HepG2 (cell line): ENCODE data around the gene NOSIP. TPM values are rescaled to one million over a fixed set of nuclear protein-coding genes. Genes with fewer than 3 reads are reported as not detected.
A peak's percentile ranks its signal among the peaks of the same experiment; 100 is the strongest.

Source experiments
- KMT2A ChIP-seq: sonication (generic); formaldehyde crosslinking; IDR thresholded peaks from 2 replicates; pipeline ENCODE4 v1.4.0; 2020; ENCODE audit warnings: missing genetic modification reagents
- PHB2 ChIP-seq: fragments of 450-650 bp; IDR thresholded peaks from 2 replicates; pipeline ENCODE4 v1.6.1; 2018; ENCODE audit not compliant: partially characterized antibody
- polyA plus RNA-seq, 8 experiments: library from polyadenylated mRNA; depleted of rRNA in 3 of 8; stranded (reverse) in 7 of 8; unstranded in 1 of 8; fragments of >200 nt; fragmentation: Illumina TruSeq in 4 of 8; extraction: Trizol in 4 of 8; gene quantifications; 2 replicates each; pipeline versions ENCODE4 v1.2.1 to v1.2.3, GENCODE V29; 2011 to 2016; ENCODE audit warnings: low read depth in 4 of 8, missing spikeins in 1 of 8, mixed read lengths in 1 of 8; ENCODE audit not compliant: insufficient read depth in 1 of 8
- total RNA-seq, 5 experiments: library from RNA; depleted of rRNA; stranded (reverse); fragments of >200 nt; fragmentation: Illumina TruSeq; extraction: Trizol; gene quantifications; 2 replicates each; pipeline ENCODE4 v1.2.3, GENCODE V29; 2016; ENCODE audit warnings: low read depth in 1 of 5
- TF ChIP-seq, protein P1 (sequence below): sonication (generic); formaldehyde crosslinking; IDR thresholded peaks from 2 replicates; pipeline ENCODE4 v1.5.0; 2020; ENCODE audit warnings: mild to moderate bottlenecking, missing genetic modification reagents, moderate library complexity
- TF ChIP-seq, protein P2 (sequence below), 2 experiments: sonication (generic) in 1 of 2; formaldehyde crosslinking in 1 of 2; IDR thresholded peaks; 2 replicates each; pipeline versions ENCODE4 v1.4.0 to v1.6.1; 2018 to 2020; ENCODE audit warnings: missing genetic modification reagents in 2 of 2, borderline replicate concordance in 1 of 2, low read depth in 1 of 2, mild to moderate bottlenecking in 1 of 2, missing biosample characterization in 1 of 2
- TF ChIP-seq, protein P3 (sequence below): sonication (generic); formaldehyde crosslinking; IDR thresholded peaks from 2 replicates; pipeline ENCODE4 v1.9.0; 2022; ENCODE audit warnings: missing genetic modification reagents, mild to moderate bottlenecking, borderline replicate concordance

The NOSIP gene
- total and polyA plus RNA-seq, 2 of the 13 experiments (the other 11 are each of a cell fraction or from before 2014, with no cell fraction given) = 54.3 to 78.0 TPM

DNA sequence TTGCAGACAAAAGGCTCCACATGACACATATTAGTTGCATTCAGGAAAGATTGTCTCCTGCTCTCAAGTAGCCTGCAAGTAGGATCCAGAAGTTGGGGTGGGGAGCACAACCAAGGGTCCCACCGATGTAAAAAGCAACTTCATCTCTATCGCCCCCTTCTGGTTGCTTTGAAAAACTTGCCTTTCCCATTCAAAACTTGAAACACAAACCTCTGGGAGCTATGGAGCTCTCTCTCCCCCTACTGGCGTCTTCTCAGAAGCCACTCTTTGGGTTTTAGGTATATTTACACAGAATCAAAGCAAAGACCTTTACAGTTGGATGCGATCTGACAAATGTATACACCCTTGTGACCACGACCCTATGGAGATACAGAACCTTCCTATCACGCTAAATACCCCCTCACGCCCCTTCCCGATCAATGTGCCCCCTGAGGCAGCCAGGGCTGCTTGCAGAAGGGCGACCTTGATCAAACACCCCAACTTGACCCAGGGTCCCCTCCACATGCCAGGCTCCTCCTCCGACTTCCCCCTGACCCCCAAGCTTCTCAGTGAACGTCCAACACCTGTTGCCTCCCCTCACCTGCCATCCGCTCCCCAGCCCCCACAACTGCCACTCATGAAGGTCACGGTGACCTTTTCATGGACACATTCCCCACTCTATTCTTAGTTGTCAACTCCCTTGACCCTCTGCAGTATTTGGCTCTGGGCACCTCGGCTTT lies 10.1 kb downstream of the NOSIP start (continued):
- TF ChIP-seq, protein P1, sequence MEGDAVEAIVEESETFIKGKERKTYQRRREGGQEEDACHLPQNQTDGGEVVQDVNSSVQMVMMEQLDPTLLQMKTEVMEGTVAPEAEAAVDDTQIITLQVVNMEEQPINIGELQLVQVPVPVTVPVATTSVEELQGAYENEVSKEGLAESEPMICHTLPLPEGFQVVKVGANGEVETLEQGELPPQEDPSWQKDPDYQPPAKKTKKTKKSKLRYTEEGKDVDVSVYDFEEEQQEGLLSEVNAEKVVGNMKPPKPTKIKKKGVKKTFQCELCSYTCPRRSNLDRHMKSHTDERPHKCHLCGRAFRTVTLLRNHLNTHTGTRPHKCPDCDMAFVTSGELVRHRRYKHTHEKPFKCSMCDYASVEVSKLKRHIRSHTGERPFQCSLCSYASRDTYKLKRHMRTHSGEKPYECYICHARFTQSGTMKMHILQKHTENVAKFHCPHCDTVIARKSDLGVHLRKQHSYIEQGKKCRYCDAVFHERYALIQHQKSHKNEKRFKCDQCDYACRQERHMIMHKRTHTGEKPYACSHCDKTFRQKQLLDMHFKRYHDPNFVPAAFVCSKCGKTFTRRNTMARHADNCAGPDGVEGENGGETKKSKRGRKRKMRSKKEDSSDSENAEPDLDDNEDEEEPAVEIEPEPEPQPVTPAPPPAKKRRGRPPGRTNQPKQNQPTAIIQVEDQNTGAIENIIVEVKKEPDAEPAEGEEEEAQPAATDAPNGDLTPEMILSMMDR (CRISPR knock-in tag) = peak; percentile 89
- TF ChIP-seq, protein P2, sequence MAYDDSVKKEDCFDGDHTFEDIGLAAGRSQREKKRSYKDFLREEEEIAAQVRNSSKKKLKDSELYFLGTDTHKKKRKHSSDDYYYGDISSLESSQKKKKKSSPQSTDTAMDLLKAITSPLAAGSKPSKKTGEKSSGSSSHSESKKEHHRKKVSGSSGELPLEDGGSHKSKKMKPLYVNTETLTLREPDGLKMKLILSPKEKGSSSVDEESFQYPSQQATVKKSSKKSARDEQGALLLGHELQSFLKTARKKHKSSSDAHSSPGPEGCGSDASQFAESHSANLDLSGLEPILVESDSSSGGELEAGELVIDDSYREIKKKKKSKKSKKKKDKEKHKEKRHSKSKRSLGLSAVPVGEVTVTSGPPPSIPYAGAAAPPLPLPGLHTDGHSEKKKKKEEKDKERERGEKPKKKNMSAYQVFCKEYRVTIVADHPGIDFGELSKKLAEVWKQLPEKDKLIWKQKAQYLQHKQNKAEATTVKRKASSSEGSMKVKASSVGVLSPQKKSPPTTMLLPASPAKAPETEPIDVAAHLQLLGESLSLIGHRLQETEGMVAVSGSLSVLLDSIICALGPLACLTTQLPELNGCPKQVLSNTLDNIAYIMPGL (CRISPR knock-in tag; IDR thresholded peaks at IDR 0.05; ENCODE audit: borderline replicate concordance in 1 of 2, low read depth in 1 of 2) = peak; percentile 71 to 89
- TF ChIP-seq, protein P3, sequence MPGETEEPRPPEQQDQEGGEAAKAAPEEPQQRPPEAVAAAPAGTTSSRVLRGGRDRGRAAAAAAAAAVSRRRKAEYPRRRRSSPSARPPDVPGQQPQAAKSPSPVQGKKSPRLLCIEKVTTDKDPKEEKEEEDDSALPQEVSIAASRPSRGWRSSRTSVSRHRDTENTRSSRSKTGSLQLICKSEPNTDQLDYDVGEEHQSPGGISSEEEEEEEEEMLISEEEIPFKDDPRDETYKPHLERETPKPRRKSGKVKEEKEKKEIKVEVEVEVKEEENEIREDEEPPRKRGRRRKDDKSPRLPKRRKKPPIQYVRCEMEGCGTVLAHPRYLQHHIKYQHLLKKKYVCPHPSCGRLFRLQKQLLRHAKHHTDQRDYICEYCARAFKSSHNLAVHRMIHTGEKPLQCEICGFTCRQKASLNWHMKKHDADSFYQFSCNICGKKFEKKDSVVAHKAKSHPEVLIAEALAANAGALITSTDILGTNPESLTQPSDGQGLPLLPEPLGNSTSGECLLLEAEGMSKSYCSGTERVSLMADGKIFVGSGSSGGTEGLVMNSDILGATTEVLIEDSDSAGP (CRISPR knock-in tag) = peak; percentile 56; the same call in 1 of the 2 replicates
- TF ChIP-seq KMT2A (CRISPR knock-in tag) (0 out of 2 replicates have a peak, but pooled peaks have one; percentile 30), PHB2 (no peak)
